HG03571 (cell line): ENCODE results near the gene PRDM2.
"Not testable (repeated sequence)": the region's sequence is repeated elsewhere in the genome, so short reads cannot be mapped to it uniquely, and the experiment has no call there.

Experiments used
- ATAC-seq: cut with Tn5 transposase; IDR thresholded peaks from one replicate; pipeline ENCODE4 v1.9.1; 2021; ENCODE audit not compliant: unreplicated experiment

PRDM2 gene

GRCh38 chr1:13697738-13698137 is 2.2 kb upstream of the PRDM2 start:
- no peak for ATAC-seq

DNA sequence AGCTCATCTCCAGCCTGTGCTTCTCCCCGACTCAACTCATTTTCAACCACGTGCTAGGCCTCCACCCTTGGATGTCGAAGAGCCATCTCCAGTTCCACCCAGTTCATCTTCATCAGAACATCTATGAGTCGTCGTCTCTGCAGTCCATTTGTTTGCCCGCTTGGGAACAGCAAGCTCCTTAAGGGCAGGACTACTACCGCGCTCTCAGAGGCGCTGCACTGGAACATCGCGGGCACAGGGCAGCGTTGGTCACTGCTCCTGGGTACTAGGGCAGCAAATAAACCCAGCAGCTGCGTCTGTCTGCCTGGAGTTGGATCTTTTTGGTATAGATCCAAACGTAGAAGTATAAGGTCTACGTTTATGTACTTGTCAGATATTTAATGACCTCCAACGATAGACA is 478 bp upstream of the PRDM2 start:
- no peak for ATAC-seq

- peak; percentile 33 for ATAC-seq
Observed at GRCh38 chr1:13700521-13701270, 708 bp downstream of the PRDM2 start.

DNA sequence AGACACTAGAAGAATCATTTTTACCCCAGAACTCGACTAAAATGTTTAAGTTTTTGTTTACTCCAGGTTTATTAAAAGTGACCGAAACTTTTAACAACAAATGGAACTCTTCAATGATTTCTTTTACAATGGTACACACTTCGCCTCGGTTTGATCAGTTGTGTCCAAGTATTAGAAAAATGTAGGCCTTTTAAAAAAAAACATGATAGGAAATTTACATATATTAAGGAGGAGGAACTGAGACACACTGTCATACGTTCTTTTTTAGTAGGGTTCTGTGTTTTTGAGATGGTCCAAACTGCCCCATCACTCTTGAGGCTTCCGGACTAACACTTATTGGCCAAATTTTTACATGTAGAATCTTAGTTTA is 1.3 kb downstream of the PRDM2 start:
- no peak for ATAC-seq

- ATAC-seq, result peak; percentile 74
Observed at GRCh38 chr1:13702425-13703127, 2.6 kb downstream of the PRDM2 start.

DNA sequence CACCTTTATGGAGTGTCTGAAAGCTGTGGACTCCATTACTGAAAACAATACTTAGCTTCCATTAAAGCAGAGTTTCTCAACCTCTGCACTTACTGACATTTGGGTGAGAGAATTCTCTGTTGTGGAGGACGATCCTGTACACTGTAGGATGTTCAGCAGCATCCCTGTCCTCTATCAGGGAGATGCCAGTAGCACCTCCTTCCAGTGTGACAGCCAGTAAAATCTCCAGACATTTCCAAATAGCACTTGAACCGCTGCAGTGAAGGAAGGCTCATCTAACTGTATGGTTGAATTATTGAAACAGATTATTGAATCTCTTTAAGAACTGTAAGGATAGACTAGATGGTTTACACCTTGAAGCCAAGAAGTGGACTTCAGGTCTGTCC is 3.1 kb downstream of the PRDM2 start:
- no peak for ATAC-seq

DNA sequence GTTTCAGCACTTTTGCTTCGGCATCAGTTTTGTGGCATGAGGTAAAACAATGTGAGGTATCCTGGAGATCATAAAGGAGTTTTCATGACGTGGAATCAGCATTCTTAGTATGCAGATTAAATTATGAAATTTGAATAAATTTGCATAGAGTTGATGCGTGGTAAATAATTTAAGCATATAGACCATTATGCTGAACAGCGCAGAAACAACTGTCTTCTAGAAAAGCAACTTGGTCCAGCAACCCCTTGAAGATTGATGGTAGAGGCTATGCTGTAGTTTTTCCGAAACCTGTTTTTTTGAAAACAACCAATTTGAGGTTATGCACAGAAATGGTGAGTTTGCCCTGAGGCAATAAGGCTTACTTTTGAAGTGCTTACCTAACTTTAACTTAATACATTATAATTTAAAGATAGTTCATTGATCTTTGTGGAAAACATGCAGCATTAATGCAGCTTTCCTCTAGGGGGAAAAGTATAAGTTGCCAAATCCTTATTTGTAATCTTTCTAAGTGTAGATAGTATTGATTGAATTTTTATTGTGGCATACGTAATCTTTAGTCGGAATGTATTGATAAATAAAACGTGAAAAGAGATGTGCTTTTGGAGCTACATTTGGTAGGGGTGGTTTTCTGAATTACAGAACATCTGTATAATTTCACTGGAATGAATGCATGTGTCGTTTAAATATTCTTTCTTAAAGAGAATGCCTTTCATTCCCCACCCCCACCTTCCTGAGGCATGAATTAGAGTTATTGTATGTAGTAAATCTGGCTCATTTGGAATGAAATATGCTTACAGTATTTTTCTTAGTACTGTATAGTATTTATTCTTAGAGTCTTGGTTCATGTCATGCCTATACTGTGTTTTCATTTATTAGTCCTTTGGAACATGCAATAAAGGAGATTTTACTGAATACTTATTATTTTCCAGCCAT is 3.8 kb downstream of the PRDM2 start:
- ATAC-seq, result no peak

- no peak for ATAC-seq
Observed at GRCh38 chr1:13706046-13706445, 6.1 kb downstream of the PRDM2 start.

GRCh38 chr1:13707164-13707563 is 7.2 kb downstream of the PRDM2 start:
- ATAC-seq, result no peak

DNA sequence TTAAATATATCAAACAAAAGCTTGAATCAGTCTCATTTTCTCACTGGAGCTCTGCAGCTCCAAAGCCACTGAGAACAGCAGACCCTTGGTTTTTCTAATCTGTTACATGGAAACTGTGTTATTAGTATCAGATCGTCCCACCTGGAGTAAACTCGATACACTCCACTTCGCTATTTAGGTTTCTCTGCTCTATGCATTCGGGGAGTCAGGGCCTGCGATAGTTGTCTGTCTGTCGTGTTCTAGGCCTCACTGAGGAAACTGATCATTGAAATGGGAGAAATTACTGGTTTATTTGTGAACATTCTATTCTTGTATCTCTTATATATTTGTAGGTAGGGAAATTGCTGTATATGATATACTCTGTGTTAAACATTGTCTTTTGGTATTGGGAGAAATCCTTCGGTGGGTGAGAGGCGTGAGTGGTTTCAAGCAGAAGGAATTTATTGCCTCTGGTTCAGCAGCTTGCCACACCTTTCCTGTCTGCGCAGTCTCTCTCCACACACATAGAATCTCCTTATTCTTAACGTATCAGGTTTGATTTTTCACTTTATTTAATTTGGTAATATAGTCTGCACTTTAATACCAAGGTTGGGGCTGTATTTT is 8.5 kb downstream of the PRDM2 start:
- no peak for ATAC-seq

DNA sequence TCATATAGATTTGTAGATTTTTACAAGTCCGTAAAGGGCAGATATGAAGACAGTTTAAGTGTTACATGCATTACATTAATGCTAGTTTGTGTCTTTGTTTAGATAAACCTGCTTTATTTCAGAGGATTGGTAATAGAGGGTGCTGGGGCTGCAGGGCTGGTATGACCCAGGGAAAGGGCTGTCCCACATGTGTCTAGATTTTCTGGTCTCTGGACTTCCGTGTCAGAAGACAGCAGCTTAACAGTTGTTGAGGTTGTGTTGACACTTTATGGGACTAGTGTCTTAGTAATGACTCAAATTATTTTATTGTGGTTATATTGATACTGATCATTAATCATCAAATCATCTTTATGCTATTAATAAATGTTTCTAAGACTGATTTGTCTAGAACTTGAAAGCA is 10.1 kb downstream of the PRDM2 start:
- ATAC-seq, result no peak

DNA sequence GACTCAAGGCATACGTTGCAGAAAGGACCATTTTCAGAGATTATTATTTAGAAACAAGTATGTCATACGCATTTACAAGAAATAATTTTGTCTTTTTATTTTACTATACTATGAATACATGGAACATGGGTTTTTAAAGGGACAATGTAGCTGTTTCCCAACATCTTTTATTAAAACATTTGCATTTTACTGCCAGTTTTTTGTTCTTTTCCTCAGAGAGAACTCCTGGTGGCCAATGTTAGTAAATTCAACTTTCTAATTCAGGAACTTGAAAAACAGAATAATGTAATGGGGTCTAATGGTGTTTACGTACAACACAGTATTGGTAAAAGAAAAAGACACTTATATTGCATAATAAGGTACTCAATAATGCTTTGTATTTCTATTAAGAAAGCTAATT is 14.9 kb downstream of the PRDM2 start:
- ATAC-seq, result no peak

- not testable (repeated sequence) for ATAC-seq
Observed at GRCh38 chr1:13715616-13716287, 15.8 kb downstream of the PRDM2 start.

DNA sequence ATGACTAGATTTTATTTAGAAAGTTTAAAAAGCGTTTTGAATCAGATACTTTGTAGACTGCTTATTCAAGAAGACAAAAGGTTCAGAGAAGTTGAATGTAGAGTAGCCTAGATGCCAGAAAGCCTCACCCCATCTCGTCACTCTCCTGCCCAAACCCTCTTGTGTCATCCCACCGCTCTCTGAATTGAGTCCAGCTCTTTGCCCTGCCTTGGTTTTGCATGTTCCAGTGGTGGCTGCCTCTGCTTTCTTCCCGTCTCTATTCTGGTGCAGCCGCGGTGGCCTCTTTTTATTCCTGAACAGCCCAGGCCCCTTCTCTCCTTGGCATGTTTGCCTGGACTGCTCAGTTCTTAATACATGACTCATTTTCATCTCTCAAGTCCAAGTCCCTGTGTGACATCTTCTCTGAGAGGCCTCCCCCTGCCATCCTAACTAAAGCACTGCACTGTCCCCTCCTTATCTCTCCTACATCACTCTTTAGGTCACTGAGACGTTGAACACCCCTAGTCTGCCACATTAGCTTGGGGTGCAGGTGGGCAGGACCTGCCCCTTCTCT is 22.9 kb downstream of the PRDM2 start:
- ATAC-seq, result no peak

- no peak for ATAC-seq
Observed at GRCh38 chr1:13723810-13724209, 23.8 kb downstream of the PRDM2 start.

DNA sequence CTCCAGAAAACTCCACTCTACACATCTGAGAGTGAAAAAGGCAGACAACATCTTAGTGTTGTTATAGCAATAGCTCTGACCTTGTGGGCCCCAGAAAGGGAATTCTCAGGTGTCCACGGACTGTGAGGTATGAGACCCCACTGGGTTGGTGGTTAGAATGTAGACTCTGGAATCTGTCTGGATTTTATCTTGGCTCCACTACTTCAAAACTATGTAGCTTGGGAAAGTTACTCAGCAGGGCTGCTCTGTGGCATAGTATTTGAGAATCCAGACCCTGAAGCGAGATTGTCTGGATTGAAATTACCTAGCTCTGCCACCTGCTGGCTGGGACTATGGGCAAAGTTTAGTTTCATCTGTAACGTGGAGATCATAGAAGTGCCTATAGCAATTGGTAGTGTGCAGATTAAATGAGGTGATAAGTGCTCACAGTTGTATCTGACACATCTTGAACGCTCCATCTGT is 25.8 kb downstream of the PRDM2 start:
- ATAC-seq, result no peak

GRCh38 chr1:13728091-13728715 is 28.2 kb downstream of the PRDM2 start:
- ATAC-seq, result no peak

DNA sequence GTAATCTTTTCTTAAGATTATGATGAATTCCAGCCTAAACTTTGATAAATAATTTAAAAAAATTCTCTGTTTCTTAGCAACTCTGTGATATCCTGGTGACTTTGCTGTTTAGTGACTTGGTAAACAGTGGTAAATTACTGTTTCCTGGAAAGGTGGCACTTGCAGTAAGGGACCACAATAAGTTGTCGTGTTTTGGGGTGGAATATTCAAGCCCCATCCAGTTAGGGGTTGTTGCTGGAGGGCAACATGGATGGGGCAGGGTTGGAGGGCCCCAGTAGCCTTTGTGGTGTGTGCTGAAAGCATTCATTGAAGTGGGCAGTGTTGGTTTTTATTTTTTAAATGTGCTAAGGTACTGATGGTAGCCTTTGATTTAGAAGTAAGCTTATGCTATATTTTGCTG is 30.3 kb downstream of the PRDM2 start:
- ATAC-seq, result peak; percentile 4

- ATAC-seq, result peak; percentile 94
Observed at GRCh38 chr1:13730751-13731482, 30.9 kb downstream of the PRDM2 start.
